H1 (cell line): Measurements from ENCODE around the gene TTC27. TPM values are rescaled to one million over a fixed set of nuclear protein-coding genes. Genes with fewer than 3 reads are reported as not detected.

Source experiments
- CTCF ChIA-PET: fragments of 300-600 bp; sonication (Branson Sonifier 250); formaldehyde crosslinking; loops from one replicate; lab custom pipeline; 2021; ENCODE audit not compliant: partially characterized antibody; lab: Charles Lee
- POLR2A ChIA-PET: fragments of 300-600 bp; sonication (Branson Sonifier 250); formaldehyde crosslinking; loops from one replicate; lab custom pipeline; 2021; ENCODE audit warnings: inconsistent platforms; ENCODE audit not compliant: partially characterized antibody; lab: Charles Lee
- DNase-seq, 2 experiments: peaks; one replicate each; pipeline versions ENCODE4 v3.0.0 to v3.0.0-alpha.2; 2010 to 2022; ENCODE audit warnings: low spot score in 2 of 2, low read depth in 1 of 2, mixed read lengths in 1 of 2
- FAIRE-seq: peaks from 2 replicates; lab custom pipeline; 2011; peaks lifted over from hg19 to GRCh38; lab: Jason Lieb, UNC
- H2AFZ ChIP-seq: 2 replicates; pipeline ENCODE4 v1.8.1; 2012; ENCODE audit warnings: low read length, inconsistent platforms
- H2AK5ac ChIP-seq: 2 replicates; pipeline ENCODE4 v1.6.1; 2013; ENCODE audit warnings: low read depth, low read length
- H2BK120ac ChIP-seq: replicated peaks from 2 replicates; pipeline ENCODE3; 2013; ENCODE audit warnings: low read depth, low read length, inconsistent platforms
- H2BK12ac ChIP-seq: 2 replicates; pipeline ENCODE4 v1.6.1; 2013; ENCODE audit warnings: low read depth, low read length
- H2BK15ac ChIP-seq: 2 replicates; pipeline ENCODE4 v1.6.1; 2013; ENCODE audit warnings: low read length
- H2BK20ac ChIP-seq: 2 replicates; pipeline ENCODE4 v1.6.1; 2013; ENCODE audit warnings: low read length
- H2BK5ac ChIP-seq: 2 replicates; pipeline ENCODE4 v1.6.1; 2013; ENCODE audit warnings: low read depth, low read length
- H3K14ac ChIP-seq: 2 replicates; pipeline ENCODE4 v1.6.1; 2013; ENCODE audit warnings: inconsistent platforms; ENCODE audit not compliant: insufficient read length
- H3K18ac ChIP-seq: 2 replicates; pipeline ENCODE4 v1.6.1; 2013; ENCODE audit warnings: low read length; ENCODE audit errors: extremely low read depth
- H3K23ac ChIP-seq: 2 replicates; pipeline ENCODE4 v1.6.1; 2013; ENCODE audit warnings: inconsistent platforms; ENCODE audit not compliant: insufficient read length
- H3K23me2 ChIP-seq: 2 replicates; pipeline ENCODE4 v1.6.1; 2013; ENCODE audit warnings: low read depth, low read length
- H3K27ac ChIP-seq: 2 replicates; pipeline ENCODE4 v1.6.1; 2011; ENCODE audit warnings: low read depth, low read length, inconsistent platforms
- H3K27me3 ChIP-seq, 4 experiments: replicated peaks in 1 of 4; 1 replicate in 1 of 4; 2 replicates in 3 of 4; pipeline versions ENCODE4 v1.6.1 to v1.8.1; 2011 to 2013; ENCODE audit warnings: low read length in 3 of 4, mild to moderate bottlenecking in 3 of 4, inconsistent platforms in 2 of 4, mixed read lengths in 2 of 4, moderate library complexity in 1 of 4; ENCODE audit not compliant: control insufficient read depth in 3 of 4, insufficient read depth in 3 of 4; ENCODE audit errors: extremely low read depth in 1 of 4
- H3K36me3 ChIP-seq, 4 experiments: 2 replicates each; pipeline versions ENCODE4 v1.6.1 to v1.8.1; 2011 to 2013; ENCODE audit warnings: mild to moderate bottlenecking in 4 of 4, low read length in 3 of 4, moderate library complexity in 2 of 4, control low read depth in 1 of 4, inconsistent platforms in 1 of 4; ENCODE audit not compliant: insufficient read depth in 4 of 4, control insufficient read depth in 2 of 4
- H3K4ac ChIP-seq: replicated peaks from 2 replicates; pipeline ENCODE3; 2013; ENCODE audit warnings: low read length, low read depth, mixed read lengths, inconsistent platforms; ENCODE audit not compliant: insufficient read length
- H3K4me1 ChIP-seq, 4 experiments: replicated peaks in 1 of 4; 1 replicate in 1 of 4; 2 replicates in 3 of 4; pipeline versions ENCODE4 v1.6.1 to v1.8.1; 2011 to 2013; ENCODE audit warnings: low read length in 3 of 4, inconsistent platforms in 2 of 4, mixed read lengths in 1 of 4; ENCODE audit not compliant: insufficient read depth in 4 of 4, control insufficient read depth in 3 of 4
- H3K4me2 ChIP-seq, 2 experiments: 2 replicates each; pipeline versions ENCODE4 v1.6.1 to v1.8.1; 2011 to 2013; ENCODE audit warnings: low read depth in 2 of 2, low read length in 2 of 2, control low read depth in 1 of 2, inconsistent platforms in 1 of 2, mild to moderate bottlenecking in 1 of 2; ENCODE audit not compliant: insufficient read depth in 1 of 2
- H3K4me3 ChIP-seq, 4 experiments: fragments of 200-600, 300-600 bp in 1 of 4; sonication (generic), shearing (Covaris generic), sonication (Bioruptor Twin) in 1 of 4; 2 replicates each; pipeline versions ENCODE4 v1.5.1 to v1.8.1; 2011 to 2016; ENCODE audit warnings: low read length in 4 of 4, low read depth in 3 of 4, control low read depth in 2 of 4, inconsistent platforms in 2 of 4, mild to moderate bottlenecking in 2 of 4, mixed read lengths in 1 of 4, moderate library complexity in 1 of 4; ENCODE audit not compliant: insufficient read depth in 2 of 4; ENCODE audit errors: extremely low read depth in 1 of 4
- H3K56ac ChIP-seq: replicated peaks from 2 replicates; pipeline ENCODE3; 2013; ENCODE audit warnings: low read depth, mild to moderate bottlenecking, mixed read lengths, low read length, inconsistent platforms; ENCODE audit not compliant: insufficient read length
- H3K79me1 ChIP-seq: 2 replicates; pipeline ENCODE4 v1.6.1; 2013; ENCODE audit warnings: low read depth, low read length, control low read depth
- H3K79me2 ChIP-seq, 2 experiments: 2 replicates each; pipeline versions ENCODE4 v1.6.1 to v1.8.1; 2012 to 2013; ENCODE audit warnings: low read length in 2 of 2, mild to moderate bottlenecking in 2 of 2, inconsistent platforms in 1 of 2; ENCODE audit not compliant: insufficient read depth in 2 of 2, control insufficient read depth in 1 of 2
- H3K9ac ChIP-seq, 4 experiments: replicated peaks in 1 of 4; 1 replicate in 1 of 4; 2 replicates in 3 of 4; pipeline versions ENCODE4 v1.6.1 to v1.8.1; 2011 to 2013; ENCODE audit warnings: low read depth in 3 of 4, low read length in 3 of 4, control low read depth in 2 of 4, mild to moderate bottlenecking in 2 of 4, moderate library complexity in 2 of 4, inconsistent platforms in 1 of 4; ENCODE audit errors: extremely low read depth in 1 of 4
- H3K9me3 ChIP-seq, 2 experiments: 2 replicates each; pipeline versions ENCODE4 v1.6.1 to v1.8.1; 2012 to 2013; ENCODE audit warnings: mild to moderate bottlenecking in 2 of 2, moderate library complexity in 2 of 2, control low read depth in 1 of 2, inconsistent platforms in 1 of 2, low read depth in 1 of 2, low read length in 1 of 2, mixed read lengths in 1 of 2; ENCODE audit not compliant: insufficient read depth in 2 of 2
- H4K20me1 ChIP-seq, 2 experiments: replicated peaks in 1 of 2; 2 replicates each; pipeline versions ENCODE3 to v1.8.1; 2011 to 2013; ENCODE audit warnings: inconsistent platforms in 2 of 2, low read length in 2 of 2, mild to moderate bottlenecking in 1 of 2; ENCODE audit not compliant: insufficient read depth in 2 of 2, control insufficient read depth in 1 of 2
- H4K5ac ChIP-seq: 2 replicates; pipeline ENCODE4 v1.6.1; 2013; ENCODE audit warnings: low read length, low read depth, mixed read lengths, inconsistent platforms; ENCODE audit not compliant: insufficient read length
- H4K8ac ChIP-seq: 2 replicates; pipeline ENCODE4 v1.8.0; 2013; ENCODE audit warnings: mild to moderate bottlenecking, moderate library complexity, low read length, inconsistent platforms; ENCODE audit not compliant: insufficient read depth; ENCODE audit errors: extremely low read depth
- H4K91ac ChIP-seq: replicated peaks from 2 replicates; pipeline ENCODE3; 2013; ENCODE audit warnings: low read length, mixed read lengths, inconsistent platforms; ENCODE audit not compliant: insufficient read length
- BACH1 ChIP-seq: IDR thresholded peaks from 2 replicates; pipeline ENCODE4 v1.6.1; 2012; ENCODE audit warnings: low read length, improper control_type of control experiment
- BRCA1 ChIP-seq: IDR thresholded peaks from 2 replicates; pipeline ENCODE4 v1.6.1; 2012; ENCODE audit warnings: low read depth, low read length, improper control_type of control experiment
- CBX8 ChIP-seq: fragments of 300-800, 300-1000 bp; sonication (generic); IDR thresholded peaks from 2 replicates; pipeline ENCODE4 v1.7.1; 2016; ENCODE audit warnings: low read depth, low read length, borderline replicate concordance
- CEBPB ChIP-seq: IDR thresholded peaks from 2 replicates; pipeline ENCODE4 v1.6.1; 2012; ENCODE audit warnings: low read depth, low read length
- EZH2 ChIP-seq: fragments of 200-600 bp; sonication (generic); IDR thresholded peaks from 2 replicates; pipeline ENCODE4 v1.7.1; 2012; ENCODE audit warnings: low read depth, mild to moderate bottlenecking, moderate library complexity, low read length, inconsistent platforms; ENCODE audit not compliant: severe bottlenecking
- GABPA ChIP-seq: IDR thresholded peaks from 2 replicates; pipeline ENCODE4 v1.6.1; 2011; ENCODE audit warnings: mild to moderate bottlenecking, low read length, moderate library complexity, borderline replicate concordance; ENCODE audit not compliant: insufficient read depth
- MAFK ChIP-seq: IDR thresholded peaks from 2 replicates; pipeline ENCODE4 v1.6.1; 2012; ENCODE audit warnings: low read depth, mild to moderate bottlenecking, improper control_type of control experiment, low read length
- NRF1 ChIP-seq: IDR thresholded peaks from 2 replicates; pipeline ENCODE4 v1.6.1; 2011; ENCODE audit warnings: mild to moderate bottlenecking, low read depth, low read length, improper control_type of control experiment
- POLR2AphosphoS5 ChIP-seq: IDR thresholded peaks from 2 replicates; pipeline ENCODE4 v1.6.1; 2011; ENCODE audit warnings: low read depth, low read length
- SUZ12 ChIP-seq: fragments of 200-600 bp; sonication (generic); IDR thresholded peaks from 2 replicates; pipeline ENCODE4 v1.6.1; 2012; ENCODE audit warnings: mild to moderate bottlenecking, inconsistent platforms, low read length, moderate library complexity, mixed read lengths
- TAF7 ChIP-seq: optimal IDR thresholded peaks from 2 replicates; pipeline ENCODE3; 2011; ENCODE audit warnings: low read depth, mild to moderate bottlenecking, inconsistent platforms, low read length, moderate library complexity, borderline replicate concordance
- TEAD4 ChIP-seq: IDR thresholded peaks from 2 replicates; pipeline ENCODE4 v1.6.1; 2012; ENCODE audit warnings: low read depth, low read length, inconsistent platforms, mixed read lengths
- YY1 ChIP-seq: IDR thresholded peaks from 2 replicates; pipeline ENCODE4 v1.6.1; 2011; ENCODE audit warnings: low read depth, mild to moderate bottlenecking, low read length
- WGBS, 2 experiments: shearing (Covaris generic) in 1 of 2; methylation state at CpG; one replicate each; pipeline versions ENCODE4 v1.1.6 to v1.1.7; 2013 to 2015; ENCODE audit warnings: low lambda C conversion rate in 2 of 2, mixed read lengths in 2 of 2, inconsistent platforms in 1 of 2, low coverage in 1 of 2, missing lambda C conversion rate in 1 of 2; ENCODE audit not compliant: insufficient replicate concordance in 2 of 2, insufficient coverage in 1 of 2, insufficient read length in 1 of 2; ENCODE audit errors: extremely low coverage in 1 of 2, missing lambda C conversion rate in 1 of 2; 5-methylcytosine and 5-hydroxymethylcytosine counted together
- polyA plus RNA-seq, 7 experiments: library from polyadenylated mRNA; depleted of rRNA in 3 of 7; stranded (reverse) in 5 of 7; unstranded in 2 of 7; fragments of >200 nt in 5 of 7; fragments of 200-250 nt in 2 of 7; gene quantifications; 1 replicate in 5 of 7; 2 replicates in 1 of 7; 4 replicates in 1 of 7; pipeline versions ENCODE4 v1.2.1 to v1.2.3, GENCODE V29; 2011 to 2013; ENCODE audit warnings: missing spikeins in 2 of 7, mixed read lengths in 2 of 7
- total RNA-seq: library from RNA; stranded (reverse); fragmentation: NEBNext Ultra II Directional; extraction: Animal tissue kit (Norgen Biotek cat#: 25700); gene quantifications from 2 replicates; pipeline ENCODE4 v1.2.1, GENCODE V29; 2021
- TF ChIP-seq, protein P1 (sequence below): IDR thresholded peaks from 2 replicates; pipeline ENCODE4 v1.6.1; 2011; ENCODE audit warnings: low read length, improper control_type of control experiment

The TTC27 gene
- total and polyA plus RNA-seq, 2 of the 8 experiments (the other 6 are each of a cell fraction or from before 2014, with no cell fraction given) = 13.8 to 29.1 TPM

DNA sequence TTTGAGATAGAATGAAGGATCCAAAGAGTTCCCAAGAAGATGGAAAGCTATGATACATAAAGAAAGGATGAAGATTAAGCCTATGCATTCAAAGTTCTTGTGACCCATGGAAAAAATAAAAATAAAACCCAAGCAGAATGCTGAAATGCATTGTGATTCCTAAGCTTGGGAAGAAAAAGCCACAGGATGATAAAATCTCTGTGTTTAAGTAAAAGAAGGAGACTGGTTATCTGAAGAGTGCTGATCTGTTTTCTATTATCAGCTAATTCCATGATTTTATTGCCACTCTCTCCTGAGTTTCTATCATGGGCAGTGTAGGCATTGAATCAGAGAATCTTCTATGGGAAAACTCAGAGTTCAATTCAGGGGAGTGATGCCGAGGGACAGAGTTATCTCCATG is 215.8 kb downstream of the TTC27 start:
- no peaks in the 10 kb centered on the region for H3K36me3 ChIP-seq
- H2BK120ac ChIP-seq = no peak overlapping the region
- WGBS, 2 experiments = 88% methylated on average over 1 of the region's 1 CpG; no CpG with 5 or more reads in 1 of the 2 experiments
- no peak overlapping the region for H2BK5ac ChIP-seq
- CTCF ChIA-PET = interaction anchor here (0.8 to 1.8 kb wide), 2 partner anchors 13 to 19 kb away, joined by 3 to 4 read pairs; no protein-coding TSS in a partner anchor
- no peak overlapping the region for H3K4me3 ChIP-seq
- no peaks in the 10 kb centered on the region for H3K23me2 ChIP-seq
- H3K56ac ChIP-seq = no peak overlapping the region
- no peak overlapping the region for H4K8ac ChIP-seq
- H2BK20ac ChIP-seq = no peak overlapping the region
- no peak overlapping the region for H2AK5ac ChIP-seq
- H3K4ac ChIP-seq = no peak overlapping the region
- POLR2A ChIA-PET = no interaction called here
- no peak overlapping the region for H4K91ac ChIP-seq
- no peak for FAIRE-seq
- no peak for DNase-seq
- H4K20me1 ChIP-seq = no peaks in the 10 kb centered on the region
- no peak overlapping the region for H3K4me2 ChIP-seq
- no peaks in the 10 kb centered on the region for H3K4me1 ChIP-seq
- no peaks in the 10 kb centered on the region for H3K27me3 ChIP-seq
- no peak overlapping the region for H3K9ac ChIP-seq
- no peaks in the 10 kb centered on the region for H3K79me1 ChIP-seq
- no peak overlapping the region for H2BK12ac ChIP-seq
- H3K23ac ChIP-seq = no peak overlapping the region
- no peak overlapping the region for H2BK15ac ChIP-seq
- H3K79me2 ChIP-seq = no peaks in the 10 kb centered on the region
- no peak overlapping the region for H3K14ac ChIP-seq
- no peak overlapping the region for H3K18ac ChIP-seq
- H4K5ac ChIP-seq = no peak overlapping the region
- peaks cover 7 to 9% of the 10 kb centered on the region in 2 experiments; a peak in 2 of 4 replicates for H3K9me3 ChIP-seq
- H3K27ac ChIP-seq = no peak overlapping the region
- no peak overlapping the region for H2AFZ ChIP-seq
- TF ChIP-seq NRF1 (no peak), EZH2 (no peak), YY1 (no peak), GABPA (no peak), POLR2AphosphoS5 (no peak), SUZ12 (no peak), TEAD4 (no peak), MAFK (no peak), CBX8 (no peak), BACH1 (no peak), BRCA1 (no peak), TAF7 (no peak), CEBPB (no peak)
- TF ChIP-seq, protein P1, sequence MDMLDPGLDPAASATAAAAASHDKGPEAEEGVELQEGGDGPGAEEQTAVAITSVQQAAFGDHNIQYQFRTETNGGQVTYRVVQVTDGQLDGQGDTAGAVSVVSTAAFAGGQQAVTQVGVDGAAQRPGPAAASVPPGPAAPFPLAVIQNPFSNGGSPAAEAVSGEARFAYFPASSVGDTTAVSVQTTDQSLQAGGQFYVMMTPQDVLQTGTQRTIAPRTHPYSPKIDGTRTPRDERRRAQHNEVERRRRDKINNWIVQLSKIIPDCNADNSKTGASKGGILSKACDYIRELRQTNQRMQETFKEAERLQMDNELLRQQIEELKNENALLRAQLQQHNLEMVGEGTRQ = no peak
